ENCODE measurements around the gene MAPK9. TPM values are rescaled to one million over a fixed set of nuclear protein-coding genes. Genes with fewer than 3 reads are reported as not detected.

MAPK9 gene
- total and polyA plus RNA-seq, 2 experiments from 2014 or later: 30.6 to 37.0 TPM

DNA sequence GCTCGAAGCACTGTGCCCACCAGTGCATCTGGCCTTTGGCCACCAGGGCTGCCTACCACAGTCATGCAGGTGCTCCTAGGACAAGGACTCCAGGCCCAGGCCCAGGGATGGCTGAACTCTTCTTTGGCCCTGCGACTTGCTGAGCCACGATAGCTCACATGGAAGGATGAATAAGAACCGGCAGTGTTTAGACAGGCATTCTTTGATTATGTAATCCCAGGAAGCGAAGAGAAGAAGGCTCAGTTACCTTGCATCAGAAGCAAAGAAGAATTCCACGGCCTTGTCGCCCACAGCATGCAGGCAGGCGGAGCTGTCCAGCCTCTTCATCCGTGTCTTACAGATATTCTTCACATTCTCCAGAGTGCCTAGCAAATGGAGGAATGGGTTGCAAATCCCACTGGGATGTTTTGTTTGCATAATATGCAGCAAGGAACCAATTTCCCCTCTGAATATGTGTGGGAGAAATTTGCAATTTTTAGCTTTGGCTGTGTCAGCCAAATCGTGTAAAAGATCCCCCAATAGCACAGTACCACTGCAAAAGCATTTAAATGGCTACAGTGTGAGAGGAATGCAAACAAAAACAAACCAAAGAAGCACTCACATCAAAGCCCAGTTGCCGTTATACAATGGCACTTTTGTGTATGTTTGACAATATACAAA lies 32.2 kb upstream of the MAPK9 start:
- peaks cover 25% of the 10 kb centered on the region for H3K36me3 ChIP-seq
- H3K27me3 ChIP-seq: no peaks in the 10 kb centered on the region
- no peaks in the 10 kb centered on the region for H3K9me3 ChIP-seq (ENCODE audit: low read depth)
- DNase-seq (ENCODE audit: low read depth in 1 of 2, low spot score in 1 of 2): peak in 1 of 2 donors; percentile 38
- H3K27ac ChIP-seq: no peak overlapping the region
- TF ChIP-seq, protein P1, sequence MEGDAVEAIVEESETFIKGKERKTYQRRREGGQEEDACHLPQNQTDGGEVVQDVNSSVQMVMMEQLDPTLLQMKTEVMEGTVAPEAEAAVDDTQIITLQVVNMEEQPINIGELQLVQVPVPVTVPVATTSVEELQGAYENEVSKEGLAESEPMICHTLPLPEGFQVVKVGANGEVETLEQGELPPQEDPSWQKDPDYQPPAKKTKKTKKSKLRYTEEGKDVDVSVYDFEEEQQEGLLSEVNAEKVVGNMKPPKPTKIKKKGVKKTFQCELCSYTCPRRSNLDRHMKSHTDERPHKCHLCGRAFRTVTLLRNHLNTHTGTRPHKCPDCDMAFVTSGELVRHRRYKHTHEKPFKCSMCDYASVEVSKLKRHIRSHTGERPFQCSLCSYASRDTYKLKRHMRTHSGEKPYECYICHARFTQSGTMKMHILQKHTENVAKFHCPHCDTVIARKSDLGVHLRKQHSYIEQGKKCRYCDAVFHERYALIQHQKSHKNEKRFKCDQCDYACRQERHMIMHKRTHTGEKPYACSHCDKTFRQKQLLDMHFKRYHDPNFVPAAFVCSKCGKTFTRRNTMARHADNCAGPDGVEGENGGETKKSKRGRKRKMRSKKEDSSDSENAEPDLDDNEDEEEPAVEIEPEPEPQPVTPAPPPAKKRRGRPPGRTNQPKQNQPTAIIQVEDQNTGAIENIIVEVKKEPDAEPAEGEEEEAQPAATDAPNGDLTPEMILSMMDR (IDR thresholded peaks at IDR 0.05; ENCODE audit: low read depth, low read length): no peak
- no peak overlapping the region for H3K4me3 ChIP-seq
- no peaks in the 10 kb centered on the region for H3K4me1 ChIP-seq (ENCODE audit: low read depth)

DNA sequence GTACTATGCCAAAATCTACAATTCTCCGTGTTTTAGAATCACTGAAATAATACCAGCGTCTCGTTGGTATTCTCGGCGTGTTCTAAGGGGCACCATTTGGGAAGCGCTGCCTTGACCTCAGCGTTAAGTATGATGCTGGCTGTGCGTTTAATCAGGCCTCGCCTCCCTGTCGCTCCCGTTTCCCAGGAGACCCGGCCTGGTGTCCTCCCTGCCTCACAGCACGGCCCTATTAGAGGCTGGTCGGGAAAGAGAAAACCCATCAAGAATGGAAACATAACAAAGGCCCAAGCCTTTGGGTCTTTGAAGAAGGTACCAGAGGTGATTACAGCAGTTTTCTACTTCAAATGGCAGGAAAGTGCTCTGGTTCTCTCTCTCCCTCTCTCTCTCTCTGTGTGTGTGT lies 31.3 kb upstream of the MAPK9 start:
- no peak overlapping the region for H3K27ac ChIP-seq
- H3K4me1 ChIP-seq (ENCODE audit: low read depth): no peaks in the 10 kb centered on the region
- no peak overlapping the region for H3K4me3 ChIP-seq
- peaks cover 29% of the 10 kb centered on the region for H3K36me3 ChIP-seq
- TF ChIP-seq, protein P1 (IDR thresholded peaks at IDR 0.05; ENCODE audit: low read depth, low read length): no peak
- no peaks in the 10 kb centered on the region for H3K9me3 ChIP-seq (ENCODE audit: low read depth)
- no peaks in the 10 kb centered on the region for H3K27me3 ChIP-seq
- no peak for DNase-seq (ENCODE audit: low read depth in 1 of 2, low spot score in 1 of 2)

DNA sequence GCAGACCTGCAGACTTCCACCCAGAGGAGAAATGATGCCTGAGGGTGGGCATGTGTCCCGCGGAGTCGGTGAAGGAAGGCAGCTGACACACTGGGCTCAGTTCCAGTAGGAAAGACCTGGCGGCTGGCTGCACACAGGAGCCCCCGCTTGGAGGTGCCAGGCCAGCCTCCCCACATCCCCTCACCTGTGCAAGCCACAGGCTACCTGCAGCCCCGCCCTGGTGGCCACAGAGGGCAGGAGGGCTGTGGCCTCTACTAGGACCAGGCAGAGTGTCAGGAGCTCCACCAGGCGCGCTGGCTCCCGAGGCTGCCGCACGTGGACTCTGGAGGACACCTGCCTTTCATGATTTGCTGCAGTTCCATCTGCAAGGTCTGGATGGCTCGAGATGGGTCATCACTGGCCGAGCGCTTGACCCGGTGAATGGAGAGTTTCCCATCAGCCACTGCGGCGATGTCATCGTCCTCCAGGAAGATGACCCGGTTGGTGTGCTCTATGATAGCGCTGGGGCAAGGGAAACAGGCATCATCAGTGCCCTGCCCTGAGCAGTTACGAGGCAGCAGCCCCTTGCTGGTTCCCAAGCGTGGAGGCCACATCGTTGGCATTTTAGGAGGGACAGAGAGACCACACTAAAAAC lies 26.7 kb upstream of the MAPK9 start:
- Histone ChIP-seq H3K4me1 (ENCODE audit: low read depth) (peaks cover 7% of the 10 kb centered on the region), H3K9me3 (ENCODE audit: low read depth) (no peaks in the 10 kb centered on the region), H3K36me3 (peaks cover 21% of the 10 kb centered on the region), H3K27me3 (no peaks in the 10 kb centered on the region), H3K27ac (no peak overlapping the region), H3K4me3 (no peak overlapping the region)
- DNase-seq (ENCODE audit: low read depth in 1 of 2, low spot score in 1 of 2): no peak
- TF ChIP-seq, protein P1 (IDR thresholded peaks at IDR 0.05; ENCODE audit: low read depth, low read length): no peak

DNA sequence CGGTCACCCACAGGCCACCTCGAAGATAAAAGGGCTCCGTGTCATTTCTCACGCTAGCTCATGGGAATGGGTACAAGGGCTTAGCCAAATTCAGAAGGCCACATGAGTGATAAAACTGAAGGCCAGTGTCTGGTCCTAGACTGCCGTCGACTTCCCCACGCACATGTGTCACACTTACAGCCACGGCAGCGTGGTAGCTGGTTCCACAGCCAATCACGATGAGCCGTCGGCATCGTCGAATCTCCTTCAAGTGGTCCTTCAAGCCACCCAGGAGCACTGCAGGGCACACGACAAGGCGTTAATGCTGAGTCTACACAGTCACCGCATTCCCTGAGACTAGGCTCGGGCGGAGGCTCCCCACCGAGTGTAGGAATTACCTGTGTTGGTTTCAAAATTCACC lies 24.7 kb upstream of the MAPK9 start:
- DNase-seq (ENCODE audit: low read depth in 1 of 2, low spot score in 1 of 2): no peak
- H3K36me3 ChIP-seq: peaks cover 15% of the 10 kb centered on the region

DNA sequence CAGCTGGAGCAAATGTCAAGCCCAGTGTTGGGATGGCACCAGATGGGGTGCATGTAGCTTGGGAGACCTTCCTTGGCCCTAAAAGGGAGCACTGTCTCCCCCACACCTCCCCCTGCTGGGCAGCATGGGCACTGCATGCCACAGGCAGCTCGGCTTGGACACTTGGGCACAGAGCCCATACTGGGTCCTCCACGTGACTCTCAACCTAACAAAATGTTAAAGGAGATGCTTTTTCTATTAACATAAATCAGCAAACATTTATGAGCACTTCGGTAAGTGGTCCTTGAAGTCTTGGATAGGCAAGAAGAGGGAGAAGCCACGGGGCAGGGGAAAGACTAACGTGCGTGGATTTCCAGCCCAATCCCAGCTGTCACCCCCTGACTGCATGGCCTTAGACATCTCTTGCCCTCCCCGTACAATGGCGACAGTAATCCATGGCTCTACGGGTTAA lies 23.9 kb upstream of the MAPK9 start:
- TF ChIP-seq, protein P1 (IDR thresholded peaks at IDR 0.05; ENCODE audit: low read depth, low read length): peak; percentile 100
- H3K4me1 ChIP-seq (ENCODE audit: low read depth): peaks cover 7% of the 10 kb centered on the region
- no peak overlapping the region for H3K27ac ChIP-seq
- no peaks in the 10 kb centered on the region for H3K9me3 ChIP-seq (ENCODE audit: low read depth)
- H3K4me3 ChIP-seq: no peak overlapping the region
- peaks cover 12% of the 10 kb centered on the region for H3K36me3 ChIP-seq
- H3K27me3 ChIP-seq: no peaks in the 10 kb centered on the region
- peak; percentile 51 to 69 for DNase-seq (ENCODE audit: low read depth in 1 of 2, low spot score in 1 of 2)

More for the DNA sequence above, 24.7 kb upstream of the MAPK9 start:
- TF ChIP-seq, protein P1 (IDR thresholded peaks at IDR 0.05; ENCODE audit: low read depth, low read length): no peak
- Histone ChIP-seq H3K27me3 (no peaks in the 10 kb centered on the region), H3K27ac (no peak overlapping the region), H3K9me3 (ENCODE audit: low read depth) (no peaks in the 10 kb centered on the region), H3K4me3 (no peak overlapping the region), H3K4me1 (ENCODE audit: low read depth) (peaks cover 7% of the 10 kb centered on the region)
